Measurements from ENCODE around the gene CTDNEP1. TPM values are rescaled to one million over a fixed set of nuclear protein-coding genes. Genes with fewer than 3 reads are reported as not detected.
A peak's percentile ranks its signal among the peaks of the same experiment; 100 is the strongest.

CTDNEP1 gene
- 96.0 and 97.1 TPM in 2 replicates for total RNA-seq

GRCh38 chr17:7251661-7252175, at the start of gene CTDNEP1:
Gene CTDNEP1 (minus strand): TSS chr17:7251734. CDS start chr17:7251296, 438 bp downstream.
- peak; percentile 99 for DNase-seq (ENCODE audit: low read depth)
- H3K27me3 ChIP-seq (ENCODE audit: control insufficient read depth, insufficient read depth, low read length) = no peaks in the 10 kb centered on the region
- TF ChIP-seq, protein P1, sequence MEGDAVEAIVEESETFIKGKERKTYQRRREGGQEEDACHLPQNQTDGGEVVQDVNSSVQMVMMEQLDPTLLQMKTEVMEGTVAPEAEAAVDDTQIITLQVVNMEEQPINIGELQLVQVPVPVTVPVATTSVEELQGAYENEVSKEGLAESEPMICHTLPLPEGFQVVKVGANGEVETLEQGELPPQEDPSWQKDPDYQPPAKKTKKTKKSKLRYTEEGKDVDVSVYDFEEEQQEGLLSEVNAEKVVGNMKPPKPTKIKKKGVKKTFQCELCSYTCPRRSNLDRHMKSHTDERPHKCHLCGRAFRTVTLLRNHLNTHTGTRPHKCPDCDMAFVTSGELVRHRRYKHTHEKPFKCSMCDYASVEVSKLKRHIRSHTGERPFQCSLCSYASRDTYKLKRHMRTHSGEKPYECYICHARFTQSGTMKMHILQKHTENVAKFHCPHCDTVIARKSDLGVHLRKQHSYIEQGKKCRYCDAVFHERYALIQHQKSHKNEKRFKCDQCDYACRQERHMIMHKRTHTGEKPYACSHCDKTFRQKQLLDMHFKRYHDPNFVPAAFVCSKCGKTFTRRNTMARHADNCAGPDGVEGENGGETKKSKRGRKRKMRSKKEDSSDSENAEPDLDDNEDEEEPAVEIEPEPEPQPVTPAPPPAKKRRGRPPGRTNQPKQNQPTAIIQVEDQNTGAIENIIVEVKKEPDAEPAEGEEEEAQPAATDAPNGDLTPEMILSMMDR (IDR thresholded peaks at IDR 0.05; ENCODE audit: insufficient read depth, low read length, poor library complexity, severe bottlenecking) = no peak
- peaks cover 3% of the 10 kb centered on the region for H3K36me3 ChIP-seq (ENCODE audit: control insufficient read depth, insufficient read depth, low read length)
- H3K4me3 ChIP-seq (ENCODE audit: low read depth, low read length) = peak within 1 kb of the TSS; percentile 81

- H3K27me3 ChIP-seq (ENCODE audit: control insufficient read depth, insufficient read depth, low read length) = peaks cover 38% of the 10 kb centered on the region
- no peak for DNase-seq (ENCODE audit: low read depth)
- TF ChIP-seq, protein P1 (IDR thresholded peaks at IDR 0.05; ENCODE audit: insufficient read depth, low read length, poor library complexity, severe bottlenecking) = peak; percentile 70
Observed at GRCh38 chr17:7296189-7296861, 44.8 kb upstream of the CTDNEP1 start.

GRCh38 chr17:7295230-7296180, 44.0 kb upstream of the CTDNEP1 start:
- Histone ChIP-seq H3K27me3 (ENCODE audit: control insufficient read depth, insufficient read depth, low read length) (peaks cover 45% of the 10 kb centered on the region), H3K4me3 (ENCODE audit: low read depth, low read length) (no peak overlapping the region), H3K36me3 (ENCODE audit: control insufficient read depth, insufficient read depth, low read length) (no peaks in the 10 kb centered on the region)
- no peak for DNase-seq (ENCODE audit: low read depth)
- TF ChIP-seq, protein P1 (IDR thresholded peaks at IDR 0.05; ENCODE audit: insufficient read depth, low read length, poor library complexity, severe bottlenecking) = peak; percentile 18

More at GRCh38 chr17:7296189-7296861, 44.8 kb upstream of the CTDNEP1 start:
- no peaks in the 10 kb centered on the region for H3K36me3 ChIP-seq (ENCODE audit: control insufficient read depth, insufficient read depth, low read length)
- no peak overlapping the region for H3K4me3 ChIP-seq (ENCODE audit: low read depth, low read length)

GRCh38 chr17:7294614-7295153, 43.1 kb upstream of the CTDNEP1 start, which contains the start of gene YBX2:
Gene YBX2 (minus strand): TSS chr17:7294639. CDS start chr17:7294500, 139 bp downstream.
- no peak for DNase-seq (ENCODE audit: low read depth)
- H3K27me3 ChIP-seq (ENCODE audit: control insufficient read depth, insufficient read depth, low read length) = peaks cover 49% of the 10 kb centered on the region
- H3K36me3 ChIP-seq (ENCODE audit: control insufficient read depth, insufficient read depth, low read length) = no peaks in the 10 kb centered on the region
- TF ChIP-seq, protein P1 (IDR thresholded peaks at IDR 0.05; ENCODE audit: insufficient read depth, low read length, poor library complexity, severe bottlenecking) = no peak
- H3K4me3 ChIP-seq (ENCODE audit: low read depth, low read length) = peak within 1 kb of the TSS; percentile 22

DNA sequence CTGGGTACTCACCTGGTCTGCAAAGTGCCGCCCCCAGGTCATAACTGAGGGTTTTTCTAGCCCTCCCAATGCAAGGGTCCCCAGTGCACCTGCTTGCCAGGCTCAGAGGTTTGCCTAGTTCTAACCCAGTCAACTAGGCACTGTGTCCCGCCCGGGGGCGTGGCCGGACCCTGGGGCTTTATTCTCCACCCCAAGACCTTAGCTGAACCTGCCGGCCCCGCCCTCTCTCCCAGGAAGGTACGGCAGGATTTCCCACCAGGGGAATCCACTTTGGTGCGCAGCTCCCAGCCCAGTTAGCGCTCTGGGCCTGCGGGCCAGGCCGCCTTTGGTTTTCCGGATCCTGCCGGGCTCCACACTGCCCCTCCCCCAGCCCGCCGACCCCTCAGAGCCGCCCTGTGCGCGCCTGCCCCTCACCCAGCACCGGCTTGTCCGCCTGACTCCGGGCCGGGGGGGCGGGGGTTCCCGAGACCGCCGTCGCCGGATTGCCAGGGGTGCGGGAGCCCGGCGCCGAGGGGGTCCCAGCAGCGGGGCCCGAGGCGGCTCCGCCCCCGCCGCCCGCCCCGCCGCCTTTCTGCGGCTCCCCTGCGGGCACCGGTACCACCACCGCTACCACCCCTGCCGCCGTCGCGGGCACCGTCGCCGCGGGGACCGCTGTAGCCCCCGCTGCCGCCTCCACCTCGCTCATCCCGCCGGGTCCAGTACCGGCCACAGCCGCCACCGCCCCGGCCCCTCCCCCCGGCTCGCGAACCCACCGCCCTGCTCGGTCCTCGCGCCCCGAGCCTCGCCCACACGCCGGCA, 42.5 kb upstream of the CTDNEP1 start:
- Histone ChIP-seq H3K4me3 (ENCODE audit: low read depth, low read length) (no peak overlapping the region), H3K27me3 (ENCODE audit: control insufficient read depth, insufficient read depth, low read length) (peaks cover 54% of the 10 kb centered on the region), H3K36me3 (ENCODE audit: control insufficient read depth, insufficient read depth, low read length) (no peaks in the 10 kb centered on the region)
- no peak for DNase-seq (ENCODE audit: low read depth)
- TF ChIP-seq, protein P1 (IDR thresholded peaks at IDR 0.05; ENCODE audit: insufficient read depth, low read length, poor library complexity, severe bottlenecking) = no peak

Data from kidney epithelial cell (primary cell).